Adrenal gland (tissue), 12 donors: ENCODE measurements around the gene HIVEP3. TPM values are rescaled to one million over a fixed set of nuclear protein-coding genes. Genes with fewer than 3 reads are reported as not detected.

Experiments
- DNase-seq, 7 donors: peaks; one replicate each; pipeline ENCODE4 v3.0.0-alpha.2; 2019 to 2020
- H3K27ac ChIP-seq, 5 donors: fragments of 200-600 bp; sonication (generic) in 4 of 5; 1 replicate in 3 of 5; 2 replicates in 2 of 5; pipeline versions ENCODE4 v1.5.1 to v1.8.0; 2016 to 2020; ENCODE audit warnings: mild to moderate bottlenecking in 1 of 5
- H3K27me3 ChIP-seq: fragments of 200-600 bp; 2 replicates; pipeline ENCODE4 v1.8.0; 2021
- H3K36me3 ChIP-seq, 2 donors: fragments of 200-600 bp; replicated peaks in 1 of 2; 1 replicate in 1 of 2; 2 replicates in 1 of 2; pipeline versions ENCODE4 v1.5.1 to v1.8.0; 2018 to 2022
- H3K4me1 ChIP-seq, 2 donors: fragments of 200-600 bp; replicated peaks in 1 of 2; 1 replicate in 1 of 2; 2 replicates in 1 of 2; pipeline versions ENCODE4 v1.5.1 to v1.8.0; 2018 to 2021
- H3K4me3 ChIP-seq, 4 donors: fragments of 200-600 bp; sonication (generic) in 3 of 4; one replicate each; pipeline ENCODE4 v1.5.1; 2016 to 2018
- H3K9me3 ChIP-seq, 3 donors: fragments of 200-600 bp; sonication (generic) in 1 of 3; replicated peaks in 1 of 3; 1 replicate in 2 of 3; 2 replicates in 1 of 3; pipeline versions ENCODE4 v1.5.1 to v1.8.0; 2016 to 2021
- POLR2A ChIP-seq, 2 donors: fragments of 450-650 bp; IDR thresholded peaks; one replicate each; pipeline ENCODE4 v1.6.1; 2017; ENCODE audit warnings: antibody characterized with exemption in 2 of 2, mild to moderate bottlenecking in 2 of 2, moderate library complexity in 1 of 2
- WGBS, 4 donors: extraction: QIAGEN DNeasy Blood & Tissue Kit in 2 of 4; methylation state at CpG; one replicate each; pipeline versions ENCODE4 v1.1.5 to v1.1.7; 2013 to 2017; 5-methylcytosine and 5-hydroxymethylcytosine counted together
- intact Hi-C, 2 donors: fragments of 100-400 bp; cut with DNase I; formaldehyde crosslinking; loops; one replicate each; pipeline versions ENCODE4 v1.14.1 to v1.15.0; 2022 to 2023
- polyA plus RNA-seq, 3 donors: library from polyadenylated mRNA; stranded (reverse); fragments of 200-250 nt in 2 of 3; fragments of 350-450 nt in 1 of 3; fragmentation: Illumina TruSeq in 1 of 3; extraction: RNeasy Lipid Tissue Mini Kit (QIAGEN cat#74804) in 1 of 3; gene quantifications; one replicate each; pipeline ENCODE4 v1.2.3, GENCODE V29; 2013 to 2014
- total RNA-seq, 9 donors: library from RNA; depleted of rRNA in 4 of 9; stranded (reverse); fragments of >200 nt in 4 of 9; fragments of 120-200 nt in 1 of 9; fragmentation: NEBNext Ultra II Directional in 1 of 9; extraction: Animal tissue kit (Norgen Biotek cat#: 25700) in 1 of 9; gene quantifications; one replicate each; pipeline versions ENCODE4 v1.1.0 to v1.2.4, GENCODE V29; 2013 to 2023
- TF ChIP-seq, protein P1 (sequence below), 6 experiments: fragments of 450-650 bp in 4 of 6; fragments of 200-600 bp in 2 of 6; sonication (generic) in 1 of 6; IDR thresholded peaks; 1 replicate in 5 of 6; 2 replicates in 1 of 6; pipeline versions ENCODE4 v1.5.1 to v1.8.0; 2016 to 2021; ENCODE audit warnings: antibody characterized with exemption in 6 of 6, mild to moderate bottlenecking in 2 of 6, moderate library complexity in 1 of 6
- donor health status: healthy with polysubstance abuse.
- donor health status: Bipolar disorder and iron deficiency.
- donor health status: DM: yes; HTN: yes; CAD: no.
- donor health status: DM: no; HTN: no; CAD: no.
- donor health status: DM: no; HTN: no; CAD: no.
- donor health status: DM: yes; HTN: yes; CAD: no.

The HIVEP3 gene
- total and polyA plus RNA-seq, 12 donors = 3.2 to 7.7 (median 7.0) TPM

DNA sequence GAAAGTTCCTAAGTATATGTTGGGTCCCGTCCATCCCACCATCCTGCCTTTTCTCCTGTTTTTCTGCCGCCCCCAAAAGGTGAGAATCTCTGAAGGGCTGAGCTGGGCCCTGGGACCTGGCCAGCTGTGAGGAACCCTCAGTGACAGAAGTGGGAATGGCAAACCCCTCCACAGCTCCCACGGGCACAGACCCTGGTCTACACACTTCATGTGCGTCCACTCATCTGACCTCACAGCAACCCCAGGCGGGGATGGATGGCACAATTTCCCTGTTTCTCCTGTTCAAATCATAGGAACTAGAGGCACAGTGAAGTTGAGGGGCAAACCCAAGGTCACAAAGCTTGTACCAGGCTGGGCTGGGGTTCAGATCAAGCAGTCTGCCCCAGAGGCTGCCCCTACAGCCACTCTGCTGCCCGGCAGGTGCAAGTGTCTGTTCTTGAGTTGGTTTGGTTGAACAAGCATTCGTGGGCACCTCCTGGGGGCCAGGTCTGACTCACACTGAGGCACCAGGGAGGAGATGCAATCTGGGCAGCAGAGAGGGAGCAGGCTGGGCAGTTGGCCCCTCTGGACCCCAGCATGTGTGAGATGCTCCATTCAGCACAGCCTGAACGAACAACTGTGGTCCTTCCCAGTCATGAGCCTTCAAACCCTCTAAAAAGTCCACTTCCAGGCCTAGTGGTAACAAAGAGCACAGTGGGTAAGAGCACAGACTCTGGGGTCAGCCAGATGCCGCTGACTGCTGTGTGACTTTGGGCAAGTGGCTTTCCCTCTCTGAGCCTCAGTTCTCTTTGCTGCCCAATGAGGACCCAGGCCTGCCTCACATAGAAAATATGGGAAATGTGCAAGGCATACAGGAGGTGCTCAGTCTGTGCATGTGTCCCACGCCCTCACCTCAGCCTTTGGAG, 438.3 kb downstream of the HIVEP3 start:
- H3K4me3 ChIP-seq = no peak overlapping the region
- no peaks in the 10 kb centered on the region for H3K9me3 ChIP-seq
- H3K27ac ChIP-seq = no peak overlapping the region
- intact Hi-C loops = no loop called here
- peaks cover 33 to 46% of the 10 kb centered on the region in 2 donors for H3K4me1 ChIP-seq
- DNase-seq = peak in 1 of 7 donors; percentile 16
- TF ChIP-seq, protein P1, sequence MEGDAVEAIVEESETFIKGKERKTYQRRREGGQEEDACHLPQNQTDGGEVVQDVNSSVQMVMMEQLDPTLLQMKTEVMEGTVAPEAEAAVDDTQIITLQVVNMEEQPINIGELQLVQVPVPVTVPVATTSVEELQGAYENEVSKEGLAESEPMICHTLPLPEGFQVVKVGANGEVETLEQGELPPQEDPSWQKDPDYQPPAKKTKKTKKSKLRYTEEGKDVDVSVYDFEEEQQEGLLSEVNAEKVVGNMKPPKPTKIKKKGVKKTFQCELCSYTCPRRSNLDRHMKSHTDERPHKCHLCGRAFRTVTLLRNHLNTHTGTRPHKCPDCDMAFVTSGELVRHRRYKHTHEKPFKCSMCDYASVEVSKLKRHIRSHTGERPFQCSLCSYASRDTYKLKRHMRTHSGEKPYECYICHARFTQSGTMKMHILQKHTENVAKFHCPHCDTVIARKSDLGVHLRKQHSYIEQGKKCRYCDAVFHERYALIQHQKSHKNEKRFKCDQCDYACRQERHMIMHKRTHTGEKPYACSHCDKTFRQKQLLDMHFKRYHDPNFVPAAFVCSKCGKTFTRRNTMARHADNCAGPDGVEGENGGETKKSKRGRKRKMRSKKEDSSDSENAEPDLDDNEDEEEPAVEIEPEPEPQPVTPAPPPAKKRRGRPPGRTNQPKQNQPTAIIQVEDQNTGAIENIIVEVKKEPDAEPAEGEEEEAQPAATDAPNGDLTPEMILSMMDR (IDR thresholded peaks at IDR 0.05) = no peak
- no peak for TF ChIP-seq POLR2A (IDR thresholded peaks at IDR 0.05)
- H3K36me3 ChIP-seq = no peaks in the 10 kb centered on the region
- no peaks in the 10 kb centered on the region for H3K27me3 ChIP-seq
- 90 to 100% (median 93%) methylated on average over 5 to 10 of the region's 10 CpGs for WGBS, 4 donors

DNA sequence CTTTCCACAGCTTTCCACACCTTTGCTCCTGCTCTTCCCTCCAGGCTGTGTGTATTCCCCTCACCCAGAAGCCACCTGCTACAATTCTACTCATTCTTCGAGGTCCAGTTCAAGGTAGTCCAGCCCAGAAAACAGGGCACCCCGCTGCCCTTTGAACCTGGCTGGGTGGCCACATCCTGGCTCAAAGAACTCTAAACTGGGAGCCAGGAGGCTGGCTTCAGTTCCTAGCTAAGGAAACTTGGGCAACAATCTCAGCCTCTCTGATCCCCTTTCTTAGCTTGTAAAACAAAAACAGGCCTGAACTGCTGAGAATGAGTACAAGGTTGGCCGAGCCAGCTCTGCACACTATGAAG, 438.9 kb downstream of the HIVEP3 start:
- no peaks in the 10 kb centered on the region for H3K27me3 ChIP-seq
- no peak overlapping the region for H3K27ac ChIP-seq
- DNase-seq = no peak
- TF ChIP-seq POLR2A (IDR thresholded peaks at IDR 0.05) = no peak
- TF ChIP-seq, protein P1 (IDR thresholded peaks at IDR 0.05) = no peak
- no peaks in the 10 kb centered on the region for H3K9me3 ChIP-seq
- H3K4me3 ChIP-seq = no peak overlapping the region
- 85 to 96% (median 94%) methylated on average over 3 of the region's 3 CpGs for WGBS, 4 donors
- intact Hi-C loops = no loop called here
- peaks cover 33 to 46% of the 10 kb centered on the region in 2 donors for H3K4me1 ChIP-seq
- H3K36me3 ChIP-seq = no peaks in the 10 kb centered on the region

DNA sequence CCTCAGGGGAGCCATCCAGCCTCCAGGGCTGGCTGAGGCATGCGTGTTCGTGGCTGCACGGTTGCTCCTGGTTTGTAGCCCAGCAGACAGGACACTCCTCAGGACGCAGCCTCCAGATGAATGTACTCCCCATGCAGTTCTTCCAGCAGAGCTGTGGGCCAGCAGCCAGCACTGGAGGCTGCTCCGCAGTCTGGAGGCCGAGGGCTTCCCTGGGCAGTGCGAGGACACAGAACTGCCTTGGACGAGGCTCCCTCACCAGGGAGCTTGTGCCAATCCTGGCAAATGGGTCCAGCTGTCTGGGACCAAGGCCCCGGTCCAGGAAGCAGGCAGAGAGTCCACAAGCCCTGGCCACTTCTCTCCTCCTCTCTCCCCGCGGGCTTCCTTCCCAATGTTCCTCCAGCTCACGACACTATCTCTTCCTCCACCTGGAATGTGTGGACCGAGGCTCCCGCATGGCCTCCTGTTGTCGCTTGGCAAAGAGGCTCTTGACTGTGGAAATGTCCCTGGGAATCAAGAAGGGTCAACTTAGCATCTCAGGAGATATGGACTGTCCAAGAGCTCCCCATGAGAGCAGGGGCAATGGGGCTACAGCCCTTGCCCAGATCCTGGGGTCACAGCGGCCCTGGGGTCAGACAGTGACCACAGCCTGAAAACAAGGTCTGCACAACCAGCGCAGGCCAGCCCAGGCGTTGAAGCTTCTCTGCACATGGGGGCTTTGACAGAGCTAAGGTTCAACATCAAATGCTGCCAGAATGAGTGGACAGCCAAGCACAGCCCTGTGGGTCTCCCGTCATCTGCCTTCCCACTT, 439.5 kb downstream of the HIVEP3 start:
- 60 to 90% (median 71%) methylated on average over 10 to 19 of the region's 19 CpGs for WGBS, 4 donors
- Histone ChIP-seq H3K27ac (peak overlapping the region in 1 of 5 donors; percentile 5), H3K4me1 (peaks cover 36 to 46% of the 10 kb centered on the region in 2 donors)

DNA sequence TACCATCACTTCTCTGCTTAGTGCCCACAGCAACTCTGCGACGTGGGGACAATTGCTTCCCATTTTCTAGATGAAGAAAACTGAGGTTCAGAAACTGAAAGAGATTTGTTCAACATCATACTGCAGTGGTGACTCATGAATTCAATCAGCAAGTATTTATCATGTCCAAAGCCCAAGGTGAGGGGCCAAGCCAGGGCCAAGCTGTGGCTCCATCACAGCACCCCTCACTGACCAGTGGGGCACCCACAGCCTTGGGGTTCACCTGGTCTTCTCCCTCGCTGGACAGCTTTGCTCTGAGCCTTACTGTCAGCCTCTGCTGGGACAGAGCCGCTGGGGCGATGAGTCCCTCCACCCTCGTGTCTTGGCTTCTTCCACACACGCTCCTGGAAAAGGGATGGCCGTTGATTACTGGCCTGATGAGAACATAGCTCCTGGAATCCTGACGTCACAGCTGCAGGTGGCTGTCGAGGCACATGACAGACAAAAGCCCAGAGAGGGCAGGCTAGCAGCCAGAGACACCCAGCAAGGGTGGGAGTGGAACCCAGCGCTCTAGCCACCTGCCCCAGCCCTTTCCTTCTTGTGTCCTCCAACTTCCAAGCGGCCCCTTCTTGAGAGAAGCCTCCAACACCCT, 440.5 kb downstream of the HIVEP3 start:
- intact Hi-C loops = no loop called here
- Histone ChIP-seq H3K9me3 (no peaks in the 10 kb centered on the region), H3K27ac (no peak overlapping the region), H3K4me1 (peaks cover 40 to 53% of the 10 kb centered on the region in 2 donors), H3K4me3 (no peak overlapping the region), H3K36me3 (no peaks in the 10 kb centered on the region), H3K27me3 (no peaks in the 10 kb centered on the region)
- TF ChIP-seq, protein P1 (IDR thresholded peaks at IDR 0.05) = no peak
- no peak for TF ChIP-seq POLR2A (IDR thresholded peaks at IDR 0.05)
- 80 to 91% (median 86%) methylated on average over 12 of the region's 12 CpGs for WGBS, 4 donors
- peak in 1 of 7 donors; percentile 26 for DNase-seq

More for the DNA sequence above, 439.5 kb downstream of the HIVEP3 start:
- Histone ChIP-seq H3K4me3 (no peak overlapping the region), H3K9me3 (no peaks in the 10 kb centered on the region), H3K36me3 (no peaks in the 10 kb centered on the region), H3K27me3 (no peaks in the 10 kb centered on the region)
- peak in 6 of 7 donors; percentile 55 to 72 (median 67) for DNase-seq
- TF ChIP-seq POLR2A (IDR thresholded peaks at IDR 0.05) = no peak
- intact Hi-C loops = no loop called here
